Thyroid gland (tissue), 4 donors: ENCODE data around the gene CHPF. TPM values are rescaled to one million over a fixed set of nuclear protein-coding genes. Genes with fewer than 3 reads are reported as not detected.

Experiments used
- DNase-seq, 2 donors: peaks; one replicate each; pipeline ENCODE4 v3.0.0-alpha.2; 2019
- H3K27ac ChIP-seq, 3 donors: fragments of 200-600 bp; sonication (generic); 1 replicate in 2 of 3; 2 replicates in 1 of 3; pipeline ENCODE4 v1.5.1; 2016 to 2019; ENCODE audit warnings: mild to moderate bottlenecking in 1 of 3, moderate library complexity in 1 of 3
- H3K27me3 ChIP-seq: fragments of 200-600 bp; sonication (generic); one replicate; pipeline ENCODE4 v1.5.1; 2019
- H3K36me3 ChIP-seq, 2 donors: fragments of 200-600 bp; sonication (generic); one replicate each; pipeline ENCODE4 v1.5.1; 2016 to 2019
- H3K4me1 ChIP-seq, 2 donors: fragments of 200-600 bp; sonication (generic); one replicate each; pipeline ENCODE4 v1.5.1; 2017 to 2019
- H3K4me3 ChIP-seq, 3 donors: fragments of 200-600 bp; sonication (generic); replicated peaks in 1 of 3; 1 replicate in 2 of 3; 2 replicates in 1 of 3; pipeline ENCODE4 v1.5.1; 2016; ENCODE audit warnings: mild to moderate bottlenecking in 1 of 3
- H3K9me3 ChIP-seq: fragments of 200-600 bp; sonication (generic); one replicate; pipeline ENCODE4 v1.5.1; 2017
- CTCF ChIP-seq, 6 experiments: fragments of 200-600 bp in 3 of 6; fragments of 450-650 bp in 3 of 6; sonication (generic) in 3 of 6; IDR thresholded peaks; one replicate each; pipeline ENCODE4 v1.5.1; 2016 to 2019; ENCODE audit warnings: antibody characterized with exemption in 6 of 6, mild to moderate bottlenecking in 2 of 6, inconsistent platforms in 1 of 6, moderate library complexity in 1 of 6
- POLR2A ChIP-seq, 2 donors: fragments of 450-650 bp; IDR thresholded peaks; one replicate each; pipeline ENCODE4 v1.6.1; 2017; ENCODE audit warnings: antibody characterized with exemption in 2 of 2, mild to moderate bottlenecking in 2 of 2, moderate library complexity in 1 of 2
- WGBS, 2 donors: methylation state at CpG; one replicate each; pipeline ENCODE4 v1.1.5; 2017; 5-methylcytosine and 5-hydroxymethylcytosine counted together
- intact Hi-C: fragments of 100-400 bp; cut with DNase I; formaldehyde crosslinking; loops from one replicate; pipeline ENCODE4 v1.15.1; 2023
- total RNA-seq, 4 donors: library from RNA; depleted of rRNA; stranded (reverse); fragments of >200 nt; gene quantifications; one replicate each; pipeline ENCODE4 v1.2.3, GENCODE V29; 2016

CHPF gene
- total RNA-seq, 4 donors from 2014 or later, result 57.2 to 194 (median 141) TPM

DNA sequence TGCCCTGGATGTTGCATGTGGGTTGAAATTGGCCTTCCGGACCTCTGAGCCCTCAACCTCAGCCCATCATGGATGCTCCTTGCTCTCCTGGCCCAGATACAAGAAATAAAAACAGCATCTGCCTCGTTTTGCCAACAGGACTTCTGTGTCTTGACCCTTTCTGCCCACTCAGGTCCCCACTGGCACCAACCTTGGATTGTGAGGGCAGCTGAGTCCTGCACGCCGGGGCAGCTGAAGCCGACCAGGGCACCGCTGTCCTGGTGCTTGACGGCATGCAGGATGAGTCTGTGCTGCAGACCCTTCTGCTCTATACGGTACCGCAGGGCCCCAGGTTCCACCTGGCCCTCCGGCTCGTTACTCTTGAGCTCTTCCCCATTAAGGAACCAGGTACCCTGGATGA lies 23.0 kb upstream of the CHPF start:
- H3K27ac ChIP-seq, result no peak overlapping the region
- H3K4me3 ChIP-seq, result no peak overlapping the region
- no peak for TF ChIP-seq POLR2A (IDR thresholded peaks at IDR 0.05)
- TF ChIP-seq CTCF (IDR thresholded peaks at IDR 0.05), result no peak
- no peak for DNase-seq
- no peaks in the 10 kb centered on the region for H3K9me3 ChIP-seq
- no peaks in the 10 kb centered on the region for H3K27me3 ChIP-seq
- intact Hi-C loops, result no loop called here
- 90% methylated on average over 11 of the region's 11 CpGs for WGBS, 2 donors
- H3K4me1 ChIP-seq, result peaks cover 5 to 9% of the 10 kb centered on the region in 2 donors
- H3K36me3 ChIP-seq, result peaks cover 2 to 8% of the 10 kb centered on the region in 2 donors

DNA sequence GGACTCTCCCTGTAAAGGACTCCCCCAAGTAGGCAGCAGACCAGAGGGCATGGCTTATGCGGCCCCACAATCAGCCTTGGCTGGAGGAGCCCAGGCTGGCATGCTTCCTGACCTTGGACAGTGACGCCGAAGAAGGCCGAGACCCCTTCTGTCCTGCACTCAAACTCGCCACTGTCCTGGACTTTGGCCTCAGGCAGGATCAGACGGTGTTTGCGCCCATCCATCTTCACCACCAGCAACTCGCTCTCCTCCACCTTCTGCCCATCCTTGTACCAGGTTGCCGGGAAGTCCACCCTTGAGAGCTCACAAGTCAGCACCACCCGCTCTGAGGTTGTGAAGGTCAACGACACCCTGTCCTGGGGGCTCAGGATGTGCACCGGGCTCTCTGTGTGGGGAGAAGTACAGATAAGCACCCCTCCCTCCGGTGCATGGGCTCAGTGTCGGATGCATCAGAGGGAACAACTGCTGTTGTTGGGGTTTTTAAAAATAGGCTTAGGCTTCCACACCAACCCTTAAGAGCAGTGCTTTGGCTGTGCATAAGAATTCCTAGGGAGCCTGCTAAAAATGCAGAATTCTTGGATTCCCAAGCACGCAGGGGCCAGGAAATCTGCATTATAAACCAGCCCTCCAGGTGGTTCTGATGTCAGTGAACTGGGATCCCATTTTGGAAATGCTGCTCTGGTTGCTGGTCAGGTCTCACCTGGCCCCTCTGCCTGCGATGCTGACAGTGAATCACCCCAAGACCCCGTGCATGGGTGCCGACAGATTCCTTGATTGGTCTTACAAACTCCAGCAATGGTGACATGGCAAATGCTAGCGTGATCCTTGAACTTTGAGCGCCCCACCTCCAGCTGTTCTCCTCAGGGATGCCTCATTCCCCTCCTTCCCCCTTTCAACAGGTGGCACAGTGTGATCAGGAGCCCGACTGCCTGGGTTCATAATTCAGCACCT lies 21.8 kb upstream of the CHPF start:
- Histone ChIP-seq H3K36me3 (peaks cover 2 to 8% of the 10 kb centered on the region in 2 donors), H3K27ac (no peak overlapping the region), H3K4me3 (no peak overlapping the region), H3K4me1 (peaks cover 5 to 9% of the 10 kb centered on the region in 2 donors), H3K27me3 (no peaks in the 10 kb centered on the region), H3K9me3 (no peaks in the 10 kb centered on the region)
- DNase-seq, result no peak
- intact Hi-C loops, result no loop called here
- no peak for TF ChIP-seq POLR2A (IDR thresholded peaks at IDR 0.05)
- 85 to 91% methylated on average over 21 of the region's 21 CpGs for WGBS, 2 donors

DNA sequence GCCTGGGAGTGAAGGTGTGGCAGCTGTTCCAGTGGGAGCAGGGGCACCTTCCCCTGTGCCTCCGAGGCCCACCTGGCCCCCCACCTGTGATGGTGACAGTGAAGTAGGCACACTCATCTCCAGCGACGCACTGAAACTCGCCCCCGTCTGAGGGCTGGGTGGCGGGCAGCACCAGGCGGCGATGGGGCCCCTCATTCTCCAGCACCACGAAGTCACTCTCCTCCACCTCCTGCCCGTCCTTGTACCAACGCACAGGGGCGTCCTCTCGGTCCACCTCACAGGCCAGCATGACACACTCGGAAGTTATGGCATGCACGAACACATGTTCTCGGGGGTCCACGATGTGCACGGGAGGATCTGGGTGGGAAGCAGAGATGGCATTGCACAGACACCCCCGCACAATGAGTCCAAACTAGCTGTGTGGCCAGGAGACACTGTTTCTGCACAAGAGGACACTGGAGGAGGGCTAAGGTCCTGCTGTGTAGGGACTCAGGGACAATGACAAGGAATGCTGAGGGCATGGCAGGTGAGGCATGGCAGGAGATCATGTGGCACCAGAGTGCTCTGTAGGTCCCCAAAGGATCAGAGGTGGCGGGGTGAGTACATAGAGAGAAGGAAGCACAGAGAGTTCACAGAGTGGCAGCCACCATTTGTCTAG lies 19.8 kb upstream of the CHPF start:
- no peak overlapping the region for H3K4me3 ChIP-seq
- no peak overlapping the region for H3K27ac ChIP-seq
- H3K36me3 ChIP-seq, result peaks cover 2 to 8% of the 10 kb centered on the region in 2 donors
- DNase-seq, result no peak
- no peaks in the 10 kb centered on the region for H3K27me3 ChIP-seq
- H3K9me3 ChIP-seq, result no peaks in the 10 kb centered on the region
- 88 to 89% methylated on average over 18 to 19 of the region's 20 CpGs for WGBS, 2 donors
- intact Hi-C loops, result no loop called here
- peaks cover 0 to 6% of the 10 kb centered on the region in 2 donors for H3K4me1 ChIP-seq
- TF ChIP-seq CTCF (IDR thresholded peaks at IDR 0.05) (no peak), POLR2A (IDR thresholded peaks at IDR 0.05) (no peak)

DNA sequence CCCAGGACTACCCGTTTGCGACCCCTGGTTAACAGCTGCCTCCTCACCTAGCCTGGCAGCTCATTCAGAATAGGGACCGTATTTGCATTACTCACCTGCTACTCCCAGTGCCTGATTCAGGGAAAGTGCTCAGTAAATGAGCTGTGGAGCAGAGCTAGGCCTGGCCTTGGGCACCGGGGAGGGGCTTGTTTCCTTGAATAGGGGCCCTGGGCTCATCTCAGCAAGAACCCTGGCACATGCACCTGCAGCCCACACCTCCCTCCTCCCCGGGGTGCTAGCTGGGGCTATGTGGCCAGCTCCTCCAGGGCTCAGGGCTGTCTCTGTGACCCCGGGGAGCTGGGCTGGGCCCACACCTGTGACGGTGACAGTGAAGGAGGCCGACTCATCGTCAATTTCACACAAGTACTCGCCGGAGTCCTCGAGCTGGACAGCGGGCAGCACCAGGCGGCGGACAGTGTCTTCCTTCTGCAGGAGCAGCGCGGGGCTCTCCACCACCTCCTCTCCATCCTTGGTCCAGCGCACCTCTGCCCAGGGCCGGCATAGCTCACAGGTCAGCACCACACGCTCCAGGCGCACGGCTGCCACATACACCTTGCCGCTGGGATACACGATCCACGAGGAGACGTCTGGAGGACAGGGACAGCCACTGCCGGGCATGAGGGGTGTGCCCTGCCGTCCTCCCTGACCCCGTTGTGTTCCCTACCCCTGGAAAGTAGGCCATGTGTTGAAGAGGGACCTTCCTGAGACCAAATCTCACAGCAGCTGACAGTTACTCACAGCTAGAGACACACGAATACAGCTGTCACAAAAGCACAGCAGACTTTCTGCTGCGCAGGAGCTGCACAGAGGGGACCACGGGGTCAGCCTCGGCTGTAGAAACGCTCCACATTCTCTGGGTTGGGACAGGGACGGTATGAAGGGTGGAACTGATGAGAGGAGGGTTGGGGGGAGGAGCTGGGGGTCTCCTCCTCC lies 18.7 kb upstream of the CHPF start:
- Histone ChIP-seq H3K36me3 (peaks cover 2 to 8% of the 10 kb centered on the region in 2 donors), H3K4me1 (peaks cover 0 to 6% of the 10 kb centered on the region in 2 donors), H3K27me3 (no peaks in the 10 kb centered on the region), H3K9me3 (no peaks in the 10 kb centered on the region), H3K4me3 (no peak overlapping the region), H3K27ac (no peak overlapping the region)
- no peak for TF ChIP-seq POLR2A (IDR thresholded peaks at IDR 0.05)
- TF ChIP-seq CTCF (IDR thresholded peaks at IDR 0.05), result no peak
- intact Hi-C loops, result no loop called here
- 71 to 80% methylated on average over 29 to 32 of the region's 35 CpGs for WGBS, 2 donors
- DNase-seq, result no peak
